KMS-11 (cell line): ENCODE results near the gene IL5RA.

ENCODE experiments used
- H2AFZ ChIP-seq: fragments of 200-600 bp; sonication (generic); 2 replicates; pipeline ENCODE4 v1.6.1; 2016; ENCODE audit warnings: antibody characterized with exemption, mixed run types, low read depth
- H3K27ac ChIP-seq: fragments of 200-600 bp; sonication (generic); 2 replicates; pipeline ENCODE4 v1.6.1; 2016; ENCODE audit warnings: mild to moderate bottlenecking, mixed run types
- H3K27me3 ChIP-seq: fragments of 200-600 bp; sonication (generic); 2 replicates; pipeline ENCODE4 v1.6.1; 2017; ENCODE audit warnings: mild to moderate bottlenecking, low read depth, mixed run types, moderate library complexity; ENCODE audit not compliant: insufficient read depth
- H3K36me3 ChIP-seq: fragments of 200-600 bp; sonication (generic); 2 replicates; pipeline ENCODE4 v1.6.1; 2017; ENCODE audit warnings: mild to moderate bottlenecking, mixed run types; ENCODE audit not compliant: insufficient read depth
- H3K4me1 ChIP-seq: fragments of 200-600 bp; sonication (generic); 2 replicates; pipeline ENCODE4 v1.6.1; 2016; ENCODE audit warnings: mild to moderate bottlenecking, low read depth, mixed run types; ENCODE audit not compliant: poor library complexity, severe bottlenecking
- H3K4me2 ChIP-seq: fragments of 200-600 bp; sonication (generic); 2 replicates; pipeline ENCODE4 v1.7.0; 2016; ENCODE audit warnings: mild to moderate bottlenecking, mixed run types
- H3K4me3 ChIP-seq: fragments of 200-600 bp; sonication (generic); IDR thresholded peaks from 2 replicates; pipeline ENCODE4 v1.6.1; 2017; ENCODE audit warnings: low read depth, low read length, mixed read lengths; ENCODE audit not compliant: insufficient read depth
- H3K79me2 ChIP-seq: fragments of 200-600 bp; sonication (generic); 2 replicates; pipeline ENCODE4 v1.6.1; 2016; ENCODE audit warnings: low read depth, mixed run types; ENCODE audit not compliant: insufficient read depth
- H3K9ac ChIP-seq: fragments of 200-600 bp; sonication (generic); 2 replicates; pipeline ENCODE4 v1.6.1; 2016; ENCODE audit warnings: mild to moderate bottlenecking, mixed run types
- H4K20me1 ChIP-seq: fragments of 200-600 bp; sonication (generic); 2 replicates; pipeline ENCODE4 v1.6.1; 2016; ENCODE audit warnings: mild to moderate bottlenecking, mixed run types; ENCODE audit not compliant: insufficient read depth
- TF ChIP-seq, protein P1 (sequence below): fragments of 200-600 bp; sonication (generic); conservative IDR thresholded peaks from 2 replicates; pipeline ENCODE4 v1.6.1; 2017; ENCODE audit warnings: low read depth, mild to moderate bottlenecking, antibody characterized with exemption, low read length, moderate library complexity, mixed read lengths

Gene IL5RA

GRCh38 chr3:3126477-3127431 is 16.6 kb upstream of the IL5RA start, which contains the start of gene TRNT1:
TSS of gene TRNT1 (plus strand) at chr3:3126940. CDS start at chr3:3129041, 2,101 bp downstream.
- Histone ChIP-seq H3K36me3 (no peaks in the 10 kb centered on the region), H3K4me1 (no peaks in the 10 kb centered on the region), H4K20me1 (no peaks in the 10 kb centered on the region), H3K4me2 (peak within 1 kb of the TSS; percentile 84), H3K4me3 (peak within 1 kb of the TSS; percentile 80), H3K79me2 (peaks cover 13% of the 10 kb centered on the region; the same call in 1 of the 2 replicates), H3K27me3 (no peaks in the 10 kb centered on the region), H3K27ac (peak within 1 kb of the TSS; percentile 89), H2AFZ (peak within 1 kb of the TSS; percentile 87), H3K9ac (peak within 1 kb of the TSS; percentile 99)
- TF ChIP-seq, protein P1, sequence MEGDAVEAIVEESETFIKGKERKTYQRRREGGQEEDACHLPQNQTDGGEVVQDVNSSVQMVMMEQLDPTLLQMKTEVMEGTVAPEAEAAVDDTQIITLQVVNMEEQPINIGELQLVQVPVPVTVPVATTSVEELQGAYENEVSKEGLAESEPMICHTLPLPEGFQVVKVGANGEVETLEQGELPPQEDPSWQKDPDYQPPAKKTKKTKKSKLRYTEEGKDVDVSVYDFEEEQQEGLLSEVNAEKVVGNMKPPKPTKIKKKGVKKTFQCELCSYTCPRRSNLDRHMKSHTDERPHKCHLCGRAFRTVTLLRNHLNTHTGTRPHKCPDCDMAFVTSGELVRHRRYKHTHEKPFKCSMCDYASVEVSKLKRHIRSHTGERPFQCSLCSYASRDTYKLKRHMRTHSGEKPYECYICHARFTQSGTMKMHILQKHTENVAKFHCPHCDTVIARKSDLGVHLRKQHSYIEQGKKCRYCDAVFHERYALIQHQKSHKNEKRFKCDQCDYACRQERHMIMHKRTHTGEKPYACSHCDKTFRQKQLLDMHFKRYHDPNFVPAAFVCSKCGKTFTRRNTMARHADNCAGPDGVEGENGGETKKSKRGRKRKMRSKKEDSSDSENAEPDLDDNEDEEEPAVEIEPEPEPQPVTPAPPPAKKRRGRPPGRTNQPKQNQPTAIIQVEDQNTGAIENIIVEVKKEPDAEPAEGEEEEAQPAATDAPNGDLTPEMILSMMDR: no peak

DNA sequence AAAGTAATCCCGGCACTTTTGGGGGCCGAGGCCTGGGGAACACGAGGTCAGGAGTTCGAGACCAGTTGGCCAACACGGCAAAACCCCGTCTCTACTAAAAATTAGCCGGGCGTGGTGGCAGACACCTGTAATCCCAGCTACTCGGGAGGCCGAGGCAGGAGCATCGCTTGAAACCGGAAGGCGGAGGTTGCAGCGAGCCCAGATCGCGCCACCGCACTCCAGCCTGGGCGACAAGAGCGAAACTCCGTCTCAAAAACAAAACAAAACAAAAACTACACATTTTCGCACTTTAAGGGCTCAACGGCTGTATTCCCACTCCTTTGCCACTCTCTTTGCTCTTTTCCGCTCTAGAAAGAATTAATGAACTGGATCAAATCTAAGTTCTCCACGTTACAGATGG is 15.8 kb upstream of the IL5RA start:
- Histone ChIP-seq H3K4me3 (peak overlapping the region; percentile 80), H2AFZ (peak overlapping the region; percentile 87), H3K27ac (peak overlapping the region; percentile 89)

GRCh38 chr3:3119393-3119851 is 9.2 kb upstream of the IL5RA start:
- no peaks in the 10 kb centered on the region for H3K79me2 ChIP-seq
- no peaks in the 10 kb centered on the region for H3K4me1 ChIP-seq
- H2AFZ ChIP-seq: no peak overlapping the region
- no peak overlapping the region for H3K4me2 ChIP-seq
- no peak overlapping the region for H3K9ac ChIP-seq
- no peaks in the 10 kb centered on the region for H3K36me3 ChIP-seq
- H4K20me1 ChIP-seq: no peaks in the 10 kb centered on the region
- H3K27me3 ChIP-seq: no peaks in the 10 kb centered on the region
- H3K4me3 ChIP-seq: no peak overlapping the region
- TF ChIP-seq, protein P1: no peak
- no peak overlapping the region for H3K27ac ChIP-seq

More for the DNA sequence above, 15.8 kb upstream of the IL5RA start:
- no peaks in the 10 kb centered on the region for H3K27me3 ChIP-seq
- peak overlapping the region; percentile 99 for H3K9ac ChIP-seq
- no peaks in the 10 kb centered on the region for H3K36me3 ChIP-seq
- peak overlapping the region; percentile 59 for H3K4me2 ChIP-seq
- H3K4me1 ChIP-seq: no peaks in the 10 kb centered on the region
- H3K79me2 ChIP-seq: peaks cover 13% of the 10 kb centered on the region; the same call in 1 of the 2 replicates
- H4K20me1 ChIP-seq: no peaks in the 10 kb centered on the region
- TF ChIP-seq, protein P1: no peak

DNA sequence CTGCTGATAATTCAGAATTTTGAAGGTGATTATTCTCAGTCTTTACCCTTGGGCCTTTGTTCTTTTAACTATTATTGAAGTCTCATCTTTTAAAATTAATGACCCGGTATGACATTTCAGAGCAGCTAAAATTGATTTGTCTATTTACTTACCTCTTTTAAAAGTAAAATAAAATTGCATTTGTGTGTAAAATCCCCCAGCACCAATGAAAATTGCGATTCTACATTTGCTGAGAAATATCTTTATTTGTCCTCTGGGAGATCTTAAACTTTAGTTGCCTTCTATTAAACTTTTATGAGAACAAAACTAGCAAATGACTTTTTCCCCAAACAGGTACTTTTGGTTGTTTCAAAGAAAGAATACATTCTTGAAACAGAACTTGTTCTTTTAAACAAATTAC is 7.5 kb upstream of the IL5RA start:
- Histone ChIP-seq H3K27me3 (no peaks in the 10 kb centered on the region), H4K20me1 (no peaks in the 10 kb centered on the region), H2AFZ (no peak overlapping the region), H3K27ac (no peak overlapping the region), H3K9ac (no peak overlapping the region), H3K4me3 (no peak overlapping the region), H3K4me2 (no peak overlapping the region), H3K36me3 (no peaks in the 10 kb centered on the region), H3K4me1 (no peaks in the 10 kb centered on the region), H3K79me2 (no peaks in the 10 kb centered on the region)
- TF ChIP-seq, protein P1: no peak
